Measurements from ENCODE around the gene IL24.

IL24 gene

GRCh38 chr1:206856674-206857464 lies 40.4 kb upstream of the IL24 start:
- TF ChIP-seq CTCF (conservative IDR thresholded peaks at IDR 0.05; ENCODE audit: low read length): peak; percentile 48
- no peak for DNase-seq (ENCODE audit: low read depth)
- no peak overlapping the region for H3K4me3 ChIP-seq (ENCODE audit: low read length)

GRCh38 chr1:206859082-206859521 lies 38.1 kb upstream of the IL24 start:
- H3K4me3 ChIP-seq (ENCODE audit: low read length): no peak overlapping the region
- TF ChIP-seq CTCF (conservative IDR thresholded peaks at IDR 0.05; ENCODE audit: low read length): no peak
- DNase-seq (ENCODE audit: low read depth): no peak

GRCh38 chr1:206860165-206860564 lies 37.1 kb upstream of the IL24 start:
- no peak overlapping the region for H3K4me3 ChIP-seq (ENCODE audit: low read length)
- TF ChIP-seq CTCF (conservative IDR thresholded peaks at IDR 0.05; ENCODE audit: low read length): no peak
- no peak for DNase-seq (ENCODE audit: low read depth)

- TF ChIP-seq CTCF (conservative IDR thresholded peaks at IDR 0.05; ENCODE audit: low read length): no peak
- H3K4me3 ChIP-seq (ENCODE audit: low read length): no peak overlapping the region
- no peak for DNase-seq (ENCODE audit: low read depth)
These were observed 34.0 kb upstream of the IL24 start for GRCh38 chr1:206863266-206863665.

DNA sequence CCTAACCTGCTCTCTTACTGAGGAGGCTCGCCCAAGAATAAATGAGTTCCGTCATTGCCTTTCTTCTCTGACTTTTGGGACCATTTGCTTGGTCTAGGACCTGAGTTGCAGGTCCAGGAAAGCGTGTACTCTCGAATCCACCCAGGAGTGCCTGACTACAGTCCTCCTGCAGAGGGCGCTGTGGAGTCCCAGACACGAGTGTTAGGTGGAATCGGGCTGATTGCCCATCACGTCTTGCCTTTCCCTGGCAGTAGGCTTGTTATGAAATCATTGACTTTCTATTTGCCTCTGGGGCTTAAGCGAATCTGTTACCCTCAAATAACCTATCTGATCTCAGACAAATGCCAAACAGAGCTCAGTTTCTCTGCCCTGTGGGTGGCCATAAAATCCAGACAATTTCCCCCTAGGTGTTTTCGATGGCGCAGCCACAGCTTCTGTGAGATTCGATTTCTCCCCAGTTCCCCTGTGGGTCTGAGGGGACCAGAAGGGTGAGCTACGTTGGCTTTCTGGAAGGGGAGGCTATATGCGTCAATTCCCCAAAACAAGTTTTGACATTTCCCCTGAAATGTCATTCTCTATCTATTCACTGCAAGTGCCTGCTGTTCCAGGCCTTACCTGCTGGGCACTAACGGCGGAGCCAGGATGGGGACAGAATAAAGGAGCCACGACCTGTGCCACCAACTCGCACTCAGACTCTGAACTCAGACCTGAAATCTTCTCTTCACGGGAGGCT lies 32.1 kb upstream of the IL24 start, which contains the start of gene IL20:
IL20 (plus strand) TSS at position 685 of the 733 bp plus-strand sequence. CDS start 230 bp downstream, outside the sequence.
- TF ChIP-seq CTCF (conservative IDR thresholded peaks at IDR 0.05; ENCODE audit: low read length): peak; percentile 97
- H3K4me3 ChIP-seq (ENCODE audit: low read length): no peak within 1 kb of the TSS
- peak; percentile 85 for DNase-seq (ENCODE audit: low read depth)

- H3K4me3 ChIP-seq (ENCODE audit: low read length): no peak overlapping the region
- TF ChIP-seq CTCF (conservative IDR thresholded peaks at IDR 0.05; ENCODE audit: low read length): no peak
- DNase-seq (ENCODE audit: low read depth): peak; percentile 66
These were observed 31.2 kb upstream of the IL24 start for GRCh38 chr1:206866062-206866461.

Measured in AG10803 (cell line).